NCI-H1436 (cell line): ENCODE measurements around the gene WEE2.
"Not testable (repeated sequence)": the region's sequence is repeated elsewhere in the genome, so short reads cannot be mapped to it uniquely, and the experiment has no call there.

ENCODE experiments used
- DNase-seq: peaks from one replicate; lab custom pipeline; 2025; lab: John Stamatoyannopoulos, UW

The WEE2 gene

DNA sequence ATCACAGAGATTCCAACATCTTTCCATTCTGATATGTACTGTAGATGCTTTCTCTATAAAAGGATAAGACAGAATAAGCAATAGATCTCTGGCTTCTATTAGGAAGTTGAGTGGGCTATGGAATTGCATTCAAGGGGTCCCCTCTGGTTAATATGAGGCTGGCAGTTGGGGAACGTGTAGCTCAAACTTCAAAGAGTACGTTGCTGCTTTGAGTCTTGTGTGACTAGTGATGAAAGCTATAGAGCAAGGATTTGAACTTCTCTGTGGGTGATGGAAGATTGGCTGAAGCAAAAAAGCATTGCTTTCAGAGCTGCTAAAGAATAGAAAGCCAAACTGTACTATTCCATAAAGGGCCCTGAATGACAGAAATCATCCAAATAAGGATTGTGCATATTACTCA, 6.4 kb downstream of the WEE2 start:
- DNase-seq, result no peak

- no peak for DNase-seq
Measured at GRCh38 chr7:141715018-141715417, 6.9 kb downstream of the WEE2 start.

DNA sequence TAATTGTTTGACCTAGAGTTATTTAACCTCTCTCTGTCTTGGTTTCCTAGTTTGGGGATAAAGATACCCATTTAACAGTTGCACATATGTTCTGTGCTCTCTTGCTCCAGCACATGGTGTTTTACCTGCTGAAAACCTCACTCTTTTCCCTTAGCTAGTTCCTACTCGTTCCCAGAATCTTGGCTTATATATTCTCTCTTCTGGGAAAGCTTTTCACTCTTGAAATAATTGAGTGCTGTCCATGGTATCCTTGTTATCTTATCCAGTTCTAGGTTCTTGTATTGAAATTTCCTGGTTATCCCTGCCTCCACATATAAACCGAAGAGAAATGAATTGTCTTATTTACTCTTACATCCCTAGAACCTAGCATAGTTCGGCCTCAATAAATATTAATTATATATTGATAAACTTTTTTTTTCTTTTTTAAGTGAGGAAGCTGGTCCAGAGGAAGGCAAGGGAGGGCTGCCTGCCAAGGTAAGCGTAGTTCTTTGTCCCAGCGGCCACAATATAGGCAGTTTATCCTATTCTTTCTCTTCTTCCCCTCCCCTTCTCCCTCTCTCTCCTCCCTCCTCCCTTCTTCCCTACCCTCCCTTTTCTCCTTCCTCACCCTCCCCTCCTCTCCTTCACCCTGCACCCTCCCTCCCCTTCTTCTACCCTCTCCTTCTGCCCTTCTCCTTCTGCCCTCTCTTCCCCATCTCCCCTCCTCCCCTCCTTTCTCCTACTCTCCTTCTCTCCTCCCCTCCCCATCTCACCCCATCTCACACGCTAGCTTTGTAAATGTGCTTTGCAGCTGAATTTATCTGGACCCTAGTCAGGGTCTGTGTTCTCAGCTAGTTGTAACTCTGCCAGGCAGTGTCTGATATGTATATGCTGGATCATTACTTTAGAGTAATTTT, 7.9 kb downstream of the WEE2 start:
- DNase-seq, result no peak

GRCh38 chr7:141717450-141717849, 9.3 kb downstream of the WEE2 start:
- no peak for DNase-seq

DNA sequence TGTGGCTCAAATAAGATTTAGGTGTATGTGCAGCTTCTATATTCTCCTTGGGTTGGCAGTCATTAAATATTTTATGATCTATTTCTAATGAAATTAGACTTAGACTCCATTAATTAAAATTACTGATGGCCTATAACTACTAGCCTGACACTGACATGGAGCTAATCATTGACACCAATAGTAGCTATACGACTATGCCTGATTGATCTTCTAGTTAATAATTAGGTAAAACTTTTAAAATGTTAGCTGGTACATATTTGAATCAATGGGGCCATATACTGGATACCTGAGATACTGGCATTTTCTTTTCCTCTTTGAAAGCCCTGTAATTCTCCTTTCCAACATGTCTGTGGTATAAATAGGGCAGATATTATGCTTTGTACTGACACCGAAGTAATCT, 14.4 kb downstream of the WEE2 start:
- no peak for DNase-seq

DNA sequence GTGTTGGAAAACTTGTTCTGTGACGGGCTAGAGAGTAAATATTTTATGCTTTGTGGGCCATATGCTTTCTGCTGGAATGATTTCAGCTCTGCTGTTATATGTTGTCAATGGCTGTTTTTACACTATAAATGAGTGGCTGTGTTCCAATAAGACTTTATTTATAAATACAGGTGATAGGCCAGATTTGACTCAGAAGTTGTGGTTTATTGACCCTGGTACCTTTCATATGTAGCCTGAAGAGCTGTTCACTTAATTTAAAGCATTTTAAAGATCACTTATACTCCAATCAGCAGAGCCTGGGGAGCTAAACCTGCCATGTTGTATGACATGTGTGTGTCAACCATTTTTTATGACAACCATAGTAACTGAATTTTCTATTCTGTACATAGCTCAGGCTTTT, 20.9 kb downstream of the WEE2 start:
- DNase-seq, result no peak

DNA sequence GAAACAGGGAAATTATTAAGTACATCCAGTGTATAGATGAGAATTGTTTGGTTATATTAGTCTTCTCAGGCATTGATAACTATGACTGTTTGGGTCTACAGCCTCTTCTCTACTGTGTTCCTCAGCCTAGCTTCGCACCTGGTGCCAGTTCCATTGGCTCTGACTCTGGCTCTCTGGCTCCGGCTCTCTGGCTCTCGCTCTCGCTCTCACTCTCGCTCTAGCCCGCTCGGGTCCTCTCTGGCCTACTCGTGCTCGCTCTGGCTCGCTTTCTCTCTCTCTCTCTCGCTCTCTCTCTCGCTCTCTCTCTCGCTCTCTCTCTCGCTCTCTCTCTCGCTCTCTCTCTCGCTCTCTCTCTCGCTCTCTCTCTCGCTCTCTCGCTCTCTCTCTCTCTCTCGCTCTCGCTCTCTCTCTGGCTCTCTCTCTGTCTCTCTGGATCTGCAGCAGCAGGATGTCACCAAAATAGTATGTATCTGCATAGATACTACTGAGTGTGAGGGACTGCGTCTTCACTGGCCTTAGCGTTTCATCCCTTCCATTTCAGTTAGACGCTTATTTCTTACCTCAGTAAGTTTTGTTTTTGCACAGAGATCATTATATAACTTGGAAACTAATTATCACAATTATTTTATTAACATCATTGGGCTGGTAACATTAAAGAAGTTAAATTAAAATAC, 23.5 kb downstream of the WEE2 start:
- DNase-seq, result no peak

GRCh38 chr7:141737118-141737835, 29.1 kb downstream of the WEE2 start:
- DNase-seq, result peak; percentile 10

DNA sequence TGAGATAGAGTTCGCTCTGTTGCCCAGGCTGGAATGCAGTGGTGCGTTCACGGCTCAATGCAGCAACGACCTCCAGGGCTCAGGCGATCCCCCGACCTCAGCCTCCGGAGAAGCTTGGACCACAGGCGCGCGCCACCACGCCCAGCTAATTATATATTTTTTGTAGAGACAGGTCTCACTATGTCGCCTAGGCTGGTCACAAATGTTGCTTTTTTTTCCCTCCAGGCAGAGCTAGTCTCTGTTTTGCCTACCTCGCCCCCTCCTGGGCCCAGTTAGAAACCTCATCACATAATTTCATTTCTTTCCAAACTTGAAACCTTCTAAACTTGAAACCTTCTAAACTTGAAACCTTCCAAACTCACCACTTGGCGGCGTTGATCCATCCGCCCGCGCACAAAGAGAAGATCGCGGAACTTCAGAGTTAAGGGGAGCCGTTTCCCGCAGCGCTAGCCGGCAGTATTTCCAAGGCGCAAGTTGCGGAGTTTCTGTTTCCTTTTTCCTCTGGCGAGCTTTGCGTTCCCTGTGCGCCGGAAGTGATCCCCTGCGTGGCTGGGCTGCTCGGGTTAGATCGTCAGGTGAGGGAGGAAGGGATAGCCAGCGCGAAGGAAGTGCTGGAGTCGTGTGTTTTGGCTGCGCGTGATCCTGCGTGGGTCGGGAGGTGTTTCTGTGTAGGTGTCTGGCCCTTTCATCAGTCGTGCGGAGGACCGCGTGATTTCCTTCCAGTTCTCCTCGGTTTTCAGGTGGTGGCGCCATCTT, 29.9 kb downstream of the WEE2 start, which contains the start of gene SSBP1:
SSBP1 (plus strand) TSS at position 523 of the 756 bp plus-strand sequence. CDS start 809 bp downstream, outside the sequence.
- DNase-seq, result peak; percentile 94

DNA sequence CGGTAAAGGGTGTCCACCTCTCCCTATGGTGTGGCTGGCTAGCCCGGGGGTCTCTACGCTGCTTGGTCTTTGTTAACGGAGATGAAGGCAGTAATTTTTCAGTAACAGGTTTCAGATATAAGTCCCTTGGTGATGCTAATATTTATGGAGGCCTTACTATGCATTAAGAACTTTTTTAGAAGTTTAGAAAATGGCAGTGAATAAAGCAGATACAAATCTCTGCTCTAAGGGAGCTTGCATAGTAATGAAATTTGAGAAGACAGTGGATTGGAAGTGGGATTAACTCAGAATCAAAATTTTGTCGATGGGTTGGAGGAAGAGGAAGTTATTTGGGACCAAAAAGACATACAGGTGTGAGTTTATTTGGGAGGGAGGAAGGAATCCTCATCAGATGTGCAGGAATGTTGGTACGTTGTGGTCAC, 30.4 kb downstream of the WEE2 start:
- DNase-seq, result no peak

DNA sequence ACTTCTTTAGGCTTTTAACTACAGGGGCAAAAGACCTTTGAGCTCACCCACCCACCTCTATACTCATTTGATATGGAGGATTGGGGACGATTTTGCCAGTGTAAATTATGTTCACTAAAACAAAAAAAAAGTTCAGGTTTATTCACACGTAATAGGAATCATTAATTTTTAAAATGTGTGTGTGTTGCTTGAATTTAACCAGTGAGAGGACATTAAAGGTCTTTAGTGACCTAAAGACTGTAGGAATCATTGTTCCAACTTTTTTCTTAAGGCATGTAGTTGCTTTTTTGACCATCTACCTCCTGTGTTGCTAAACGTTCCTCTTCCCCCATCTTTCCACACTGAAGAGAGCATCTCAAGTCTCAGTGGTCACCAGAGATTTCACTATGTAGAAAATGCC, 31.1 kb downstream of the WEE2 start:
- no peak for DNase-seq

GRCh38 chr7:141742229-141742628, 34.1 kb downstream of the WEE2 start:
- DNase-seq, result no peak

GRCh38 chr7:141744131-141744530, 36.0 kb downstream of the WEE2 start:
- DNase-seq, result no peak

DNA sequence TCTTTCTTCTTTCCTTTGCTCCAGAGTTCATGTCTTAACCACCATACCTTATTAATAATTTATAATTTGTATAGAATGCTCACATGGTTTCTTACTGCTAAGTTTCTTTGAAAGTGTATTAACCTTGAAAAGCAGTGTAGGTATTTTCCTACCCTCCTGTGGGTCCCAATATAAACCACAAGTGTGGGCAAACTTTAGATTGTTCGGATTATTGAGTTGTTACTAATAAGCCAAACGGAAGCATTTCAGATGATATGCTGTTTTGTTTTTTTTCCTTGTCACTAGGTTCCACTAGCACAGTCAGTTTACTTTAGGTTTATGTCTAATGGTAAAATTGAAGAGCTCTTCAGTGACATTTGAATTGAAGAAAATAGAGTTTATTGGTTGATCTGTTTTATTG, 40.2 kb downstream of the WEE2 start:
- DNase-seq, result no peak

DNA sequence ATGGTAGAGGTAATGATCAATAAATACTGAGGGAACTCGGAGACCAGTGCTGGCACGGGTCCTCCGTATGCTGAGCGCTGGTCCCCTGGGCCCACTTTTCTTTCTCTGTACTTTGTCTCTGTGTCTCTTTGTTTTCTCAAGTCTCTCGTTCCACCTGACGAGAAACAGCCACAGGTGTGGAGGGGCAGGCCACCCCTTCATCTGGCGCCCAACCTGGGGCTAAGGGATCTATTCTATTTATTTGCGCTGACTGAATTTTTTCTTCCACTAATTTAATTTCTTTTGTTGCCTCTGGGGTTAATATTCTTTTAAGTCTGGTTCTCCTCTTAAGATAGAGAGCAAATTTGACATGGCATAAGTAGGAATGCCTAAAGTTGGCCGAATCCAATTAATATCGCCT, 43.8 kb downstream of the WEE2 start:
- not testable (repeated sequence) for DNase-seq

DNA sequence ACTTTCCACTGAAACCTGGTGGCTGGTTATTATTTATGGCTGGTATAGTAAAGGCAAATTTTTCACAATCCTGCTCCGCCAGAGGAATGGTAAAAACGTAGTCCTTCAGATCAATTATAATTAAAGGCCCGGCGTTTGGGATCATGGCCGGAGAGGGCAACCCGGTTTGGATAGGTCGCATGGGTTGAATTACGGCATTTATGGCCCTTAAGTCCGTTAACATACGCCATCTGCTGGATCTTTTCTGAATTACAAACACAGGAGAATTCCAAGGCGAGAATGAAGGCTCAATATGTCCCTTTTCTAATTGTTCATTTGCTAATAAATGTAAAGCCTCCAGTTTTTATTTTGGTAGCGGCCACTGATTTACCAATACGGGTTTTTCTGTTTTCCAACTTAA, 44.5 kb downstream of the WEE2 start:
- DNase-seq, result no peak

- DNase-seq, result no peak
Measured at GRCh38 chr7:141754939-141755338, 46.8 kb downstream of the WEE2 start.

GRCh38 chr7:141763797-141764196, 55.6 kb downstream of the WEE2 start, which contains the start of gene TAS2R3:
Gene TAS2R3 (plus strand): TSS chr7:141764097. CDS start chr7:141764159, 62 bp downstream.
- no peak for DNase-seq

- DNase-seq, result not testable (repeated sequence)
Measured at GRCh38 chr7:141770083-141770583, 62.0 kb downstream of the WEE2 start.

DNA sequence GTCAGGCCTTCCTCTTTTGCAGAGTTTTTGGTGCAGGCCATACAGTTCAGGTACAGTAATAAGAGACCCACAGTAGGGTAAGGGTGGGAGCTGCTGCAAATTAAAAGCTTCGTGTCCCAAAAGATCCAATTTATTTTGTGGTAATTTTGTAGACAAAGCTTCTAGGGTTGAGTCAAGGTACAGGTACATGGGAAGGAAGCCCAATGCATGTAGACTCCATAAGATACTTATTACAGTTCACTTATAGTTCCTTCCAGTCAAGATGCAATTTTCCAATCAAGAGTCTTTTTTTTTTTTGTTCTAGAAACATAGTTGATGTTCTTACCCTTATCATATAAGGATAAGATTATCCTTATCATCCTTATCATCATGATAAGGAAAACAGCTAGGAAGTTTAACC, 68.2 kb downstream of the WEE2 start, which contains the start of gene TAS2R4:
TAS2R4 (plus strand) TSS at position 301 of the 400 bp plus-strand sequence. CDS start 1,815 bp downstream, outside the sequence.
- no peak for DNase-seq
